ENCODE data around the gene IGSF3.
A peak's percentile ranks its signal among the peaks of the same experiment; 100 is the strongest.

Gene IGSF3

DNA sequence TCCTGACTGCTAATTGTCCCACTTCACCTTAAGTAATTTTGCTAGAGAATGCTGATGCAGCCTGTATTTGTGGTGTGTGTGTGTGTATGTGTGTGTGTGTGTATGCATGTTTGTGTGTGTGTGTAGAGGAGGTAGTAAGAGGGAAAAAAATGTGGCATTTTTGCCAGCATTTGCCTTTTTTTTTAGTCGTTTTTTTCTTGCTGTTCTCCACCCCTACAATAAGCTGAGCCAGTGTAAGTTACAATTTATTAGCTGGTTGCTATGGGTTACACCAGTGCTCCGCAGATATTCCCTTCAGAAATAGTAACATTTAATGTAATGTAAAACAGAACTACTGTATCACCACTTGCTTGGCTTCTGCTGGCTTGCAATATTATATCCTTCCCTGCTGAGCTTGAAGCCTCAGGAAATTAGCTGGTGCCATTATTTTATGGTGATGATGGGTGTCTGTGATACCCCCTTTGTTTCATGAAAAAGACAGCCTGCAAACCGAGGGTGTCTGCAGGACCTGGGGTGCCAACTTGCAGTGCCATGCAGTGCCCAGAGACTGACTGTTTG, 23.4 kb upstream of the IGSF3 start:
- DNase-seq (ENCODE audit: low read depth), result no peak
- no peak overlapping the region for H3K4me3 ChIP-seq (ENCODE audit: low read depth, low read length)
- TF ChIP-seq, protein P1, sequence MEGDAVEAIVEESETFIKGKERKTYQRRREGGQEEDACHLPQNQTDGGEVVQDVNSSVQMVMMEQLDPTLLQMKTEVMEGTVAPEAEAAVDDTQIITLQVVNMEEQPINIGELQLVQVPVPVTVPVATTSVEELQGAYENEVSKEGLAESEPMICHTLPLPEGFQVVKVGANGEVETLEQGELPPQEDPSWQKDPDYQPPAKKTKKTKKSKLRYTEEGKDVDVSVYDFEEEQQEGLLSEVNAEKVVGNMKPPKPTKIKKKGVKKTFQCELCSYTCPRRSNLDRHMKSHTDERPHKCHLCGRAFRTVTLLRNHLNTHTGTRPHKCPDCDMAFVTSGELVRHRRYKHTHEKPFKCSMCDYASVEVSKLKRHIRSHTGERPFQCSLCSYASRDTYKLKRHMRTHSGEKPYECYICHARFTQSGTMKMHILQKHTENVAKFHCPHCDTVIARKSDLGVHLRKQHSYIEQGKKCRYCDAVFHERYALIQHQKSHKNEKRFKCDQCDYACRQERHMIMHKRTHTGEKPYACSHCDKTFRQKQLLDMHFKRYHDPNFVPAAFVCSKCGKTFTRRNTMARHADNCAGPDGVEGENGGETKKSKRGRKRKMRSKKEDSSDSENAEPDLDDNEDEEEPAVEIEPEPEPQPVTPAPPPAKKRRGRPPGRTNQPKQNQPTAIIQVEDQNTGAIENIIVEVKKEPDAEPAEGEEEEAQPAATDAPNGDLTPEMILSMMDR (IDR thresholded peaks at IDR 0.05; ENCODE audit: insufficient read depth, low read depth, low read length, missing control alignments), result no peak

DNA sequence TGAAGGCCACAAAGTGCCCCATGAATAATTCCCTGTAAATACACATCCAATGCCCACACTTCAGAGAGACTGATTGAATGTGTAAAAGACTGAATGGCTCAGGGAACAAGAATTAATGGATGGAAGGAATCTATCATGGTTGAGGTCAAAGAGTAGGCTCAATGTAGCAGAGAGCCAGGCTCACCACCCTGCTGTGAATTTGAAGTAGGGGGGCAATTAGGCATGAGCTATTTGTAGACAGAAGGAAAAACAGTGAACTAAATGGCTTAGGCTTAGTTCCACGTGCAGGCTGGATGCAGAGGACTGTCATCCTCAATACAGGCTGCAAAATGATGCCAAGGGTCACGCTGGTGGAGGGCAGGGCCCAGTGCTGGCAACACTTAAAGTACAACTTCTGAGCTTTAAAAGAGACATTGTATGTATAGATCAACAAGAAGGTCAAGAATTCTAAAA, 22.9 kb upstream of the IGSF3 start:
- H3K4me3 ChIP-seq (ENCODE audit: low read depth, low read length), result no peak overlapping the region
- TF ChIP-seq, protein P1 (IDR thresholded peaks at IDR 0.05; ENCODE audit: insufficient read depth, low read depth, low read length, missing control alignments), result no peak
- no peak for DNase-seq (ENCODE audit: low read depth)

DNA sequence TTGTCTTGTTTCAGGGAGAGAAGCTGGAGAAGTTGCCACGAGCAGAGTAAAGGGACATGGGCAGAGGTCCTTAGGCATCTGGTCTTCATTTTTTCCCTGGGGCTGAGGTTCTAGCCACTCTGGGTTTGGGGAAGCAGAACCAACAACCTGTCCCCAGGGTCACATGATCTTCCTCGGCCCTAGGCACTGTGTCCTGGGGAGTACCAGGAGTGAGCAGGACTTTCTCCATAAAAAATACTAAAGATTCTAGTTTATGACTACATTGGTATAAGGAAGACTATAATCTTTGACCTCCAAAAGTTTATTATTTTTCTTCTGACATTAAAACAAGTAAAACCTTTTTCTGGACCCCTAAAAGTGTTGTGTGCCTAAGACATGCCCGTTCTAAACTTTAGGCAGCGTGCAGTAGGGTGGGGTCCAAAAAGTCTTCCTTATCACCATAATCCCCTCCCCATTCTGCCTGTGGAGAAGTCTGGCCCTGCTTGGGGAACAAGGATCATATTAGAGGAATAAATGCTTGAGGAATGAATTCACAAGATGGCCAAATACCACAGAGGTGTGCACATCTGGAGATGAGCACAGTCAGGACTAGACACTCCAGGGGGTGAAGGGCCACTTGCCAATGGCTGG, 19.3 kb upstream of the IGSF3 start:
- DNase-seq (ENCODE audit: low read depth), result no peak
- TF ChIP-seq, protein P1 (IDR thresholded peaks at IDR 0.05; ENCODE audit: insufficient read depth, low read depth, low read length, missing control alignments), result no peak
- H3K4me3 ChIP-seq (ENCODE audit: low read depth, low read length), result no peak overlapping the region

DNA sequence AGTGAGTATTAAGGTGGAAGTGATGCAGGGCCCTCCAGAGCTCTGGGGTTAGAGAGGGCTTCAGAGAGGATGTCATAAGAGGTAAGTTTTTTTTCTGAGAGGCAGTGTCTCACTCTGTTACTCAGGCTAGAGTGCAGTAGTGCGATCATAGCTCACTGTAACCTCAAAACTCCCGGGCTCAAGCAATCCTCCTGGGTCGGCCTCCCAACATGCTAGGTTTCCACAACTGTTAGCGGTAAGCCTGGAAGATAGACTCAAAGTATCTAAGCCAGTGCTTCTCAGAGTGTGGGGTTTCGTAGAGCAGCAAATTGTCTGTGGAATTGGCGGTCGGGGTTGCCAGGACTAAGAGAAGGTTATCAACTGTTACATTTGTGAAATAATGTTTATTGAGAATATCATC, 18.6 kb upstream of the IGSF3 start:
- DNase-seq (ENCODE audit: low read depth), result peak; percentile 12
- H3K4me3 ChIP-seq (ENCODE audit: low read depth, low read length), result no peak overlapping the region
- TF ChIP-seq, protein P1 (IDR thresholded peaks at IDR 0.05; ENCODE audit: insufficient read depth, low read depth, low read length, missing control alignments), result no peak

DNA sequence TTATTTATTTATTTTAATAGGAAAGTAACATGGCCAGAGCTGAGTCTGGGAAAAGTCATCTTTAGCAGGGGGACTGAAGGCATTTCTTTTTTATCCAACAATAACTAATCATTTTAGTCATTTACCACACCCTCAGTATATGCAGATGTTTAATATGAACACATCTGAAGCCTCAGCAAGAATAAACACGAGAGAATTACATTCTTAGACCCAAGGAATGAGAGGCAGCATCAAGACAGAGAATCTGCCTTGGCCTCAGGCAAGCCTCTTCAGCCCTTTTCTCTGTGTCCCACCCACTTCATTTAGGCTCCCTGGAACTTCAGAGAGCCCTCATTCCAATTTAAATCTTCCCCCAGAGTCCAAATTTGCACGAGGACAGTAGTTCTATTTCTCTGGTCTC, 17.0 kb upstream of the IGSF3 start:
- DNase-seq (ENCODE audit: low read depth), result no peak
- no peak overlapping the region for H3K4me3 ChIP-seq (ENCODE audit: low read depth, low read length)
- TF ChIP-seq, protein P1 (IDR thresholded peaks at IDR 0.05; ENCODE audit: insufficient read depth, low read depth, low read length, missing control alignments), result no peak

DNA sequence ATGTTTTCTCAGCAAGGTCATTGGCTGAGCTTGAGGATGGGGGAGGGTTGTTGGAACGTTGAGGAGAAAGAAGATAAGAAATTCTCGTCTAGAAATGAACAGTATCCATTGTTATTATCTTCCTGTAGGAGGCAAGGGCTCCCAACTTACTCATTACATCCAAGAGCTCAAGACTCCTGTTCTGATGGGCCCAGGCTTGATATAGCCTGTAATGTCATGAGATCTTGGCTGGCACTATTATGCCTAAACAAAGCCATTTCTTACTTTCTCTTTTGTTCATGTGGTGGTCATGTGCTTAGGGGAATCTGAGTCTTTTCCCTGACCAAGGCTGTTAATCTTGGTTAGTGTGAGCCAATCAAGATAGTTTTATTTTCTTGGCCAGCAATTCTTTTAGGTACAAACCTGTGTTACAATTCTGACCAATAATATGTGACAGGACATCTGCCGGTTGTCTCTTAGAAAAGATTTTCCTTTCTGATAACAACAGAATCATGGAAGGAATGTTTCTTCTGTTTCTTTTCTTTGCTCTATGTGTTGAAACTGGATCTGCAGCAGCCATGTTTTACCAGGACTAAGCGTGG, 15.2 kb upstream of the IGSF3 start:
- no peak overlapping the region for H3K4me3 ChIP-seq (ENCODE audit: low read depth, low read length)
- TF ChIP-seq, protein P1 (IDR thresholded peaks at IDR 0.05; ENCODE audit: insufficient read depth, low read depth, low read length, missing control alignments), result no peak
- DNase-seq (ENCODE audit: low read depth), result no peak

Measured in GM12865 (cell line).